H9 (cell line): ENCODE measurements around the gene SEPTIN6. TPM values are rescaled to one million over a fixed set of nuclear protein-coding genes. Genes with fewer than 3 reads are reported as not detected.
A peak's percentile ranks its signal among the peaks of the same experiment; 100 is the strongest.

Source experiments
- DNase-seq: peaks from one replicate; pipeline ENCODE4 v3.0.0-alpha.2; 2017
- H2AFZ ChIP-seq: one replicate; pipeline ENCODE4 v1.6.1; 2013; ENCODE audit warnings: mild to moderate bottlenecking, low read length, control low read depth, moderate library complexity
- H2AK5ac ChIP-seq: 2 replicates; pipeline ENCODE4 v1.6.1; 2013; ENCODE audit warnings: low read length, control low read depth, mixed read lengths; ENCODE audit not compliant: insufficient read length
- H2BK120ac ChIP-seq: one replicate; pipeline ENCODE4 v1.6.1; 2013; ENCODE audit warnings: low read depth, mild to moderate bottlenecking, low read length, control low read depth, inconsistent platforms; ENCODE audit not compliant: poor library complexity, severe bottlenecking
- H2BK12ac ChIP-seq: 2 replicates; pipeline ENCODE4 v1.6.1; 2013; ENCODE audit warnings: low read length, control low read depth, mixed read lengths, low read depth; ENCODE audit not compliant: insufficient read length
- H2BK15ac ChIP-seq: 2 replicates; pipeline ENCODE4 v1.6.1; 2013; ENCODE audit warnings: low read depth, low read length, control low read depth
- H2BK20ac ChIP-seq: one replicate; pipeline ENCODE4 v1.6.1; 2013; ENCODE audit warnings: low read depth, mild to moderate bottlenecking, low read length, control low read depth, inconsistent platforms; ENCODE audit not compliant: poor library complexity, severe bottlenecking
- H2BK5ac ChIP-seq: 2 replicates; pipeline ENCODE4 v1.6.1; 2013; ENCODE audit warnings: low read length, control low read depth, mixed read lengths; ENCODE audit not compliant: insufficient read length
- H3K14ac ChIP-seq: 2 replicates; pipeline ENCODE4 v1.6.1; 2013; ENCODE audit warnings: low read length, control low read depth; ENCODE audit not compliant: insufficient read depth
- H3K18ac ChIP-seq: 2 replicates; pipeline ENCODE4 v1.6.1; 2013; ENCODE audit warnings: low read depth, mild to moderate bottlenecking, mixed read lengths, low read length, control low read depth; ENCODE audit not compliant: insufficient read length
- H3K23ac ChIP-seq: 2 replicates; pipeline ENCODE4 v1.6.1; 2013; ENCODE audit warnings: low read length, control low read depth, mixed read lengths, low read depth; ENCODE audit not compliant: insufficient read length
- H3K23me2 ChIP-seq: 2 replicates; pipeline ENCODE4 v1.6.1; 2013; ENCODE audit warnings: low read depth, mild to moderate bottlenecking, mixed read lengths, low read length, control low read depth; ENCODE audit not compliant: insufficient read length, poor library complexity, severe bottlenecking
- H3K27ac ChIP-seq: 2 replicates; pipeline ENCODE4 v1.5.1; 2013; ENCODE audit warnings: low read length, control low read depth, mixed read lengths, low read depth; ENCODE audit not compliant: insufficient read length
- H3K27me3 ChIP-seq: 2 replicates; pipeline ENCODE4 v1.6.1; 2013; ENCODE audit warnings: low read length, control low read depth, inconsistent platforms; ENCODE audit not compliant: insufficient read depth
- H3K4ac ChIP-seq: 2 replicates; pipeline ENCODE4 v1.6.1; 2013; ENCODE audit warnings: low read depth, mild to moderate bottlenecking, control low read depth, inconsistent platforms, low read length, moderate library complexity
- H3K4me1 ChIP-seq: 2 replicates; pipeline ENCODE4 v1.6.1; 2013; ENCODE audit warnings: low read length, control low read depth, inconsistent platforms; ENCODE audit not compliant: insufficient read depth
- H3K4me2 ChIP-seq: 2 replicates; pipeline ENCODE4 v1.6.1; 2013; ENCODE audit warnings: low read length, control low read depth, mixed read lengths; ENCODE audit not compliant: insufficient read length, insufficient read depth
- H3K56ac ChIP-seq: 2 replicates; pipeline ENCODE4 v1.6.1; 2013; ENCODE audit warnings: low read depth, mild to moderate bottlenecking, mixed read lengths, low read length, control low read depth; ENCODE audit not compliant: insufficient read length
- H3K79me1 ChIP-seq: 2 replicates; pipeline ENCODE4 v1.6.1; 2013; ENCODE audit warnings: low read depth, mild to moderate bottlenecking, moderate library complexity, low read length, control low read depth, inconsistent platforms; ENCODE audit not compliant: insufficient read depth, poor library complexity, severe bottlenecking
- H3K79me2 ChIP-seq: 2 replicates; pipeline ENCODE4 v1.6.1; 2013; ENCODE audit warnings: low read length, control low read depth, inconsistent platforms; ENCODE audit not compliant: insufficient read depth
- H3K9ac ChIP-seq: 2 replicates; pipeline ENCODE4 v1.6.1; 2013; ENCODE audit warnings: low read length, control low read depth, mixed read lengths; ENCODE audit not compliant: insufficient read length; ENCODE audit errors: extremely low read depth
- H3K9me3 ChIP-seq: one replicate; pipeline ENCODE4 v1.6.1; 2013; ENCODE audit warnings: low read depth, low read length, inconsistent platforms; ENCODE audit not compliant: control insufficient read depth
- H3T11ph ChIP-seq: one replicate; pipeline ENCODE4 v1.6.1; 2013; ENCODE audit warnings: mild to moderate bottlenecking, low read length, control low read depth, inconsistent platforms
- H4K20me1 ChIP-seq: one replicate; pipeline ENCODE4 v1.6.1; 2013; ENCODE audit not compliant: control insufficient read depth, insufficient read length, insufficient read depth
- H4K5ac ChIP-seq: 2 replicates; pipeline ENCODE4 v1.6.1; 2013; ENCODE audit warnings: low read depth, mild to moderate bottlenecking, mixed read lengths, low read length, control low read depth; ENCODE audit not compliant: insufficient read length
- H4K8ac ChIP-seq: replicated peaks from 2 replicates; pipeline ENCODE4 v1.6.1; 2013; ENCODE audit warnings: low read length, control low read depth, mixed read lengths, low read depth; ENCODE audit not compliant: insufficient read length
- H4K91ac ChIP-seq: 2 replicates; pipeline ENCODE4 v1.6.1; 2013; ENCODE audit warnings: low read depth, mild to moderate bottlenecking, moderate library complexity, mixed read lengths, low read length, control low read depth; ENCODE audit not compliant: insufficient read length
- H3K27ac Mint-ChIP-seq, 3 experiments: 2 replicates in 2 of 3; 3 replicates in 1 of 3; pipeline ENCODE4 v1.8.0; 2020 to 2021; ENCODE audit warnings: mixed read lengths in 3 of 3, mild to moderate bottlenecking in 1 of 3, moderate library complexity in 1 of 3
- H3K27me3 Mint-ChIP-seq: 2 replicates; pipeline ENCODE4 v1.8.0; 2021; ENCODE audit warnings: low read depth, mild to moderate bottlenecking, moderate library complexity, mixed read lengths
- H3K36me3 Mint-ChIP-seq, 3 experiments: 2 replicates in 2 of 3; 3 replicates in 1 of 3; pipeline ENCODE4 v1.8.0; 2020 to 2021; ENCODE audit warnings: low read depth in 3 of 3, mixed read lengths in 3 of 3; ENCODE audit not compliant: insufficient read depth in 1 of 3
- H3K4me1 Mint-ChIP-seq, 2 experiments: 2 replicates each; pipeline ENCODE4 v1.8.0; 2020; ENCODE audit warnings: mixed read lengths in 2 of 2
- H3K4me3 Mint-ChIP-seq, 2 experiments: 2 replicates in 1 of 2; 3 replicates in 1 of 2; pipeline ENCODE4 v1.8.0; 2020 to 2021; ENCODE audit warnings: mild to moderate bottlenecking in 2 of 2, mixed read lengths in 2 of 2, moderate library complexity in 1 of 2
- H3K9me3 Mint-ChIP-seq, 2 experiments: 2 replicates in 1 of 2; 3 replicates in 1 of 2; pipeline ENCODE4 v1.8.0; 2020; ENCODE audit warnings: mild to moderate bottlenecking in 2 of 2, mixed read lengths in 2 of 2, moderate library complexity in 1 of 2
- WGBS: extraction: QIAGEN DNeasy Blood & Tissue Kit; methylation state at CpG from one replicate; pipeline ENCODE4 v1.1.7; 2013; ENCODE audit warnings: missing lambda C conversion rate, low lambda C conversion rate, mixed read lengths; ENCODE audit not compliant: insufficient read length; ENCODE audit errors: extremely low coverage; 5-methylcytosine and 5-hydroxymethylcytosine counted together
- total RNA-seq: library from RNA; stranded (reverse); gene quantifications from 2 replicates; pipeline ENCODE4 v1.2.1, GENCODE V29; 2021
- TF ChIP-seq, protein P1 (sequence below): fragments of 200-600 bp; sonication (generic); conservative IDR thresholded peaks from 3 replicates; pipeline ENCODE4 v1.8.0; 2021; ENCODE audit warnings: antibody characterized with exemption, mild to moderate bottlenecking

SEPTIN6 gene
- total RNA-seq, 1 experiment from 2014 or later, result 23.1 TPM

- Mint-ChIP-seq H3K4me3 (peak overlapping the region in 1 of 2 experiments; percentile 22; a peak in 2 of 5 replicates), H3K36me3 (peaks cover 2 to 6% (median 3%) of the 10 kb centered on the region in 3 experiments; a peak in 3 of 7 replicates), H3K9me3 (peaks cover 59 to 61% of the 10 kb centered on the region in 2 experiments), H3K4me1 (peaks cover 18 to 24% of the 10 kb centered on the region in 2 experiments), H3K27me3 (no peaks in the 10 kb centered on the region), H3K27ac (peak overlapping the region in 1 of 3 experiments; percentile 86; a peak in 2 of 7 replicates)
- TF ChIP-seq, protein P1, sequence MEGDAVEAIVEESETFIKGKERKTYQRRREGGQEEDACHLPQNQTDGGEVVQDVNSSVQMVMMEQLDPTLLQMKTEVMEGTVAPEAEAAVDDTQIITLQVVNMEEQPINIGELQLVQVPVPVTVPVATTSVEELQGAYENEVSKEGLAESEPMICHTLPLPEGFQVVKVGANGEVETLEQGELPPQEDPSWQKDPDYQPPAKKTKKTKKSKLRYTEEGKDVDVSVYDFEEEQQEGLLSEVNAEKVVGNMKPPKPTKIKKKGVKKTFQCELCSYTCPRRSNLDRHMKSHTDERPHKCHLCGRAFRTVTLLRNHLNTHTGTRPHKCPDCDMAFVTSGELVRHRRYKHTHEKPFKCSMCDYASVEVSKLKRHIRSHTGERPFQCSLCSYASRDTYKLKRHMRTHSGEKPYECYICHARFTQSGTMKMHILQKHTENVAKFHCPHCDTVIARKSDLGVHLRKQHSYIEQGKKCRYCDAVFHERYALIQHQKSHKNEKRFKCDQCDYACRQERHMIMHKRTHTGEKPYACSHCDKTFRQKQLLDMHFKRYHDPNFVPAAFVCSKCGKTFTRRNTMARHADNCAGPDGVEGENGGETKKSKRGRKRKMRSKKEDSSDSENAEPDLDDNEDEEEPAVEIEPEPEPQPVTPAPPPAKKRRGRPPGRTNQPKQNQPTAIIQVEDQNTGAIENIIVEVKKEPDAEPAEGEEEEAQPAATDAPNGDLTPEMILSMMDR, result no peak
- H3K27ac ChIP-seq, result no peak overlapping the region
- H2AFZ ChIP-seq, result no peak overlapping the region
- H2BK15ac ChIP-seq, result no peak overlapping the region
- no peak for DNase-seq
- peaks cover 3% of the 10 kb centered on the region for H3K79me1 ChIP-seq
- no peaks in the 10 kb centered on the region for H3K23me2 ChIP-seq
- H2BK20ac ChIP-seq, result no peak overlapping the region
- no peak overlapping the region for H3K18ac ChIP-seq
- H3K9me3 ChIP-seq, result peaks cover 12% of the 10 kb centered on the region
- no peaks in the 10 kb centered on the region for H3K79me2 ChIP-seq
- H3K27me3 ChIP-seq, result no peaks in the 10 kb centered on the region
- WGBS, result no CpG with 5 or more reads among the region's 15 CpGs
- no peaks in the 10 kb centered on the region for H4K20me1 ChIP-seq
- H2BK5ac ChIP-seq, result no peak overlapping the region
- H2BK120ac ChIP-seq, result no peak overlapping the region
- H4K5ac ChIP-seq, result no peak overlapping the region
- no peak overlapping the region for H3K23ac ChIP-seq
- H4K8ac ChIP-seq, result no peak overlapping the region
- H3K56ac ChIP-seq, result no peak overlapping the region
- no peak overlapping the region for H2BK12ac ChIP-seq
- no peak overlapping the region for H4K91ac ChIP-seq
- H3K4me1 ChIP-seq, result no peaks in the 10 kb centered on the region; the same call in 1 of the 2 replicates
- H2AK5ac ChIP-seq, result no peak overlapping the region
- H3K9ac ChIP-seq, result no peak overlapping the region
- H3K4me2 ChIP-seq, result no peak overlapping the region
- no peak overlapping the region for H3T11ph ChIP-seq
- no peak overlapping the region for H3K4ac ChIP-seq
- H3K14ac ChIP-seq, result no peak overlapping the region
These were observed 10.7 kb downstream of the SEPTIN6 start for GRCh38 chrX:119682019-119682989.
